Hepatocyte (in vitro differentiated cells): Measurements from ENCODE around the gene CAMK4.

Experiments used
- EZH2 ChIP-seq: fragments of 200-600 bp; sonication (generic); IDR thresholded peaks from 2 replicates; pipeline ENCODE4 v1.6.1; 2016; ENCODE audit warnings: antibody characterized with exemption, mild to moderate bottlenecking, borderline replicate concordance
- TF ChIP-seq, protein P1 (sequence below): fragments of 200-600 bp; sonication (generic); IDR thresholded peaks from 2 replicates; pipeline ENCODE4 v1.5.1; 2016; ENCODE audit warnings: antibody characterized with exemption, mild to moderate bottlenecking; ENCODE audit not compliant: poor library complexity

DNA sequence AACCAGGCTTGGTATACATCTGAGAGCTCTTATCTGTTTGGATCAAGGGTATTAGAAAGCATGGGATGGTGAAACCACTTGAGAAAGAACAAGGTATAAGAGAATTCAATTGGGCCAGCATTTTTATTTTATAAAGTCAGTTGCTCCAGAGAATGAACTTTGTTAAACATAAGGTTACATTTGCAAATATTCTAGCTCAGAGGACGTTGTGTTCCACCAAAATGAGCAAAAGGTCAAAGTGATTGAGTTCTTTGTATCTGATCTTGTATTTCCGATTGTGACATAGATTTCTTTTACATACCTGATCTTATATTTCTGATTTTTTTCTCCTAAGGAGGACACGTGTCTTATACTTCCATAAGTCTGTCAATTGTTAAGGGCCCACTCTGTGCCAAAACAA is 296.7 kb downstream of the CAMK4 start:
- TF ChIP-seq, protein P1, sequence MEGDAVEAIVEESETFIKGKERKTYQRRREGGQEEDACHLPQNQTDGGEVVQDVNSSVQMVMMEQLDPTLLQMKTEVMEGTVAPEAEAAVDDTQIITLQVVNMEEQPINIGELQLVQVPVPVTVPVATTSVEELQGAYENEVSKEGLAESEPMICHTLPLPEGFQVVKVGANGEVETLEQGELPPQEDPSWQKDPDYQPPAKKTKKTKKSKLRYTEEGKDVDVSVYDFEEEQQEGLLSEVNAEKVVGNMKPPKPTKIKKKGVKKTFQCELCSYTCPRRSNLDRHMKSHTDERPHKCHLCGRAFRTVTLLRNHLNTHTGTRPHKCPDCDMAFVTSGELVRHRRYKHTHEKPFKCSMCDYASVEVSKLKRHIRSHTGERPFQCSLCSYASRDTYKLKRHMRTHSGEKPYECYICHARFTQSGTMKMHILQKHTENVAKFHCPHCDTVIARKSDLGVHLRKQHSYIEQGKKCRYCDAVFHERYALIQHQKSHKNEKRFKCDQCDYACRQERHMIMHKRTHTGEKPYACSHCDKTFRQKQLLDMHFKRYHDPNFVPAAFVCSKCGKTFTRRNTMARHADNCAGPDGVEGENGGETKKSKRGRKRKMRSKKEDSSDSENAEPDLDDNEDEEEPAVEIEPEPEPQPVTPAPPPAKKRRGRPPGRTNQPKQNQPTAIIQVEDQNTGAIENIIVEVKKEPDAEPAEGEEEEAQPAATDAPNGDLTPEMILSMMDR: no peak
- no peak for TF ChIP-seq EZH2
